HepG2 (cell line): Measurements from ENCODE around the gene ABCB8. TPM values are rescaled to one million over a fixed set of nuclear protein-coding genes. Genes with fewer than 3 reads are reported as not detected.

ENCODE experiments used
- ATAC-seq: fragments of 200-7000 bp; cut with Tn5 transposase; 3 replicates; pipeline ENCODE4 v1.9.1; 2020; ENCODE audit warnings: mild to moderate bottlenecking, moderate library complexity
- BruUV-seq: library from RNA; stranded (reverse); fragments of 400-500 nt; replicated peaks from 2 replicates; lab custom pipeline; 2021; lab: Mats Ljungman, UMichigan
- CTCF ChIA-PET: fragments of 300-600 bp; formaldehyde crosslinking; extraction: SDS; loops from one replicate; lab custom pipeline; 2021; ENCODE audit warnings: low total read pairs, inconsistent platforms, low intra/inter-chr PET ratio; lab: Yijun Ruan, JAX
- POLR2A ChIA-PET: fragments of 350-600 bp; sonication (Branson Sonifier 250); formaldehyde crosslinking; loops from one replicate; lab custom pipeline; 2020; ENCODE audit warnings: antibody characterized with exemption, inconsistent platforms; lab: Yijun Ruan, JAX
- DNase-seq: peaks from one replicate; pipeline ENCODE4 v3.0.0-alpha.2; 2015; ENCODE audit warnings: low spot score
- FAIRE-seq: peaks from 3 replicates; lab custom pipeline; 2011; peaks lifted over from hg19 to GRCh38; lab: Jason Lieb, UNC
- H2AFZ ChIP-seq: one replicate; pipeline ENCODE4 v1.6.1; 2011; ENCODE audit warnings: low read length, inconsistent platforms
- H3K27ac ChIP-seq: fragments of 300-600 bp; 3 replicates; pipeline ENCODE4 v1.8.0; 2011; ENCODE audit warnings: mixed run types, mild to moderate bottlenecking, mixed read lengths, low read length, inconsistent platforms; ENCODE audit not compliant: insufficient read depth; ENCODE audit errors: extremely low read length
- H3K27me3 ChIP-seq, 2 experiments: fragments of 200-600 bp in 1 of 2; 2 replicates in 1 of 2; 3 replicates in 1 of 2; pipeline versions ENCODE4 v1.6.0 to v1.8.0; 2011; ENCODE audit warnings: low read length in 2 of 2, mild to moderate bottlenecking in 2 of 2, moderate library complexity in 2 of 2, inconsistent platforms in 1 of 2; ENCODE audit not compliant: insufficient read depth in 2 of 2, control insufficient read depth in 1 of 2
- H3K36me3 ChIP-seq, 2 experiments: fragments of 200-600 bp in 1 of 2; replicated peaks in 1 of 2; 2 replicates in 1 of 2; 3 replicates in 1 of 2; pipeline versions ENCODE4 v1.5.1 to v1.8.0; 2011; ENCODE audit warnings: low read length in 2 of 2, inconsistent platforms in 1 of 2; ENCODE audit not compliant: insufficient read depth in 2 of 2, control insufficient read depth in 1 of 2
- H3K4me1 ChIP-seq: 2 replicates; pipeline ENCODE4 v1.5.1; 2012; ENCODE audit warnings: low read length, inconsistent platforms; ENCODE audit not compliant: insufficient read depth
- H3K4me2 ChIP-seq: 2 replicates; pipeline ENCODE4 v1.6.0; 2011; ENCODE audit warnings: low read depth, low read length, inconsistent platforms
- H3K4me3 ChIP-seq, 3 experiments: fragments of 200-600 bp in 1 of 3; sonication (generic), shearing (Covaris generic) in 1 of 3; replicated peaks in 1 of 3; 2 replicates each; pipeline ENCODE4 v1.5.1; 2011 to 2016; ENCODE audit warnings: low read length in 3 of 3, inconsistent platforms in 2 of 3, low read depth in 2 of 3, mild to moderate bottlenecking in 2 of 3, control low read depth in 1 of 3, mixed read lengths in 1 of 3; ENCODE audit not compliant: insufficient read depth in 1 of 3
- H3K79me2 ChIP-seq: one replicate; pipeline ENCODE4 v1.6.1; 2011; ENCODE audit warnings: low read length, inconsistent platforms; ENCODE audit not compliant: insufficient read depth
- H3K9ac ChIP-seq: 2 replicates; pipeline ENCODE4 v1.6.0; 2011; ENCODE audit warnings: mild to moderate bottlenecking, low read depth, low read length, inconsistent platforms; ENCODE audit not compliant: insufficient read depth
- H3K9me3 ChIP-seq: 2 replicates; pipeline ENCODE4 v1.5.1; 2012; ENCODE audit warnings: mild to moderate bottlenecking, low read length
- H4K20me1 ChIP-seq: 2 replicates; pipeline ENCODE4 v1.6.0; 2011; ENCODE audit warnings: inconsistent platforms, mild to moderate bottlenecking, low read length, moderate library complexity; ENCODE audit not compliant: insufficient read depth
- CBX5 ChIP-seq: sonication (generic); formaldehyde crosslinking; IDR thresholded peaks from 2 replicates; pipeline ENCODE4 v1.4.0; 2020; ENCODE audit warnings: missing genetic modification reagents, borderline replicate concordance
- CCAR2 ChIP-seq: fragments of 200-400 bp; formaldehyde crosslinking; optimal IDR thresholded peaks from 2 replicates; pipeline ENCODE3; 2018; ENCODE audit warnings: low read depth, mild to moderate bottlenecking, low read length, moderate library complexity
- GLI4 ChIP-seq: sonication (generic); formaldehyde crosslinking; IDR thresholded peaks from 2 replicates; pipeline ENCODE4 v1.5.1; 2020; ENCODE audit warnings: missing genetic modification reagents, mild to moderate bottlenecking, moderate library complexity, borderline replicate concordance
- MAZ ChIP-seq, 2 experiments: sonication (generic) in 1 of 2; formaldehyde crosslinking in 1 of 2; IDR thresholded peaks; 2 replicates each; pipeline versions ENCODE4 v1.5.0 to v1.6.1; 2012 to 2020; ENCODE audit warnings: low read depth in 2 of 2, mild to moderate bottlenecking in 2 of 2, borderline replicate concordance in 1 of 2, improper control_type of control experiment in 1 of 2, low read length in 1 of 2, missing genetic modification reagents in 1 of 2, moderate library complexity in 1 of 2
- NFIC ChIP-seq: IDR thresholded peaks from 2 replicates; pipeline ENCODE4 v1.6.1; 2012; ENCODE audit warnings: mild to moderate bottlenecking, low read length, inconsistent platforms
- RORA ChIP-seq: sonication (generic); formaldehyde crosslinking; IDR thresholded peaks from 2 replicates; pipeline ENCODE4 v1.5.0; 2020; ENCODE audit warnings: mild to moderate bottlenecking, missing genetic modification reagents, moderate library complexity
- YEATS4 ChIP-seq: sonication (generic); formaldehyde crosslinking; IDR thresholded peaks from 2 replicates; pipeline ENCODE4 v1.4.0; 2020; ENCODE audit warnings: missing genetic modification reagents, borderline replicate concordance
- ZKSCAN1 ChIP-seq: fragments of 150-350 bp; IDR thresholded peaks from 2 replicates; pipeline ENCODE4 v1.6.1; 2014; ENCODE audit warnings: low read length
- ZNF430 ChIP-seq: sonication (generic); formaldehyde crosslinking; IDR thresholded peaks from 2 replicates; pipeline ENCODE4 v1.9.0; 2021; ENCODE audit warnings: mild to moderate bottlenecking, missing genetic modification reagents
- WGBS: methylation state at CpG from one replicate; pipeline ENCODE4 v1.1.6; 2017; ENCODE audit warnings: low lambda C conversion rate; 5-methylcytosine and 5-hydroxymethylcytosine counted together
- in situ Hi-C: cut with HindIII; loops from 2 replicates; pipeline ENCODE4 v1.10.0; 2017; ENCODE audit warnings: low pct_unique_long_range_greater_than_20kb; ENCODE audit not compliant: extremely low pct_ligation_motif_present
- intact Hi-C: fragments of 100-400 bp; cut with micrococcal nuclease; formaldehyde crosslinking; loops from one replicate; pipeline ENCODE4 v1.10.0; 2022; ENCODE audit not compliant: unreplicated experiment
- polyA plus RNA-seq, 8 experiments: library from polyadenylated mRNA; depleted of rRNA in 3 of 8; stranded (reverse) in 7 of 8; unstranded in 1 of 8; fragments of >200 nt; fragmentation: Illumina TruSeq in 4 of 8; extraction: Trizol in 4 of 8; gene quantifications; 2 replicates each; pipeline versions ENCODE4 v1.2.1 to v1.2.3, GENCODE V29; 2011 to 2016; ENCODE audit warnings: low read depth in 4 of 8, missing spikeins in 1 of 8, mixed read lengths in 1 of 8; ENCODE audit not compliant: insufficient read depth in 1 of 8
- total RNA-seq, 5 experiments: library from RNA; depleted of rRNA; stranded (reverse); fragments of >200 nt; fragmentation: Illumina TruSeq; extraction: Trizol; gene quantifications; 2 replicates each; pipeline ENCODE4 v1.2.3, GENCODE V29; 2016; ENCODE audit warnings: low read depth in 1 of 5
- TF ChIP-seq, protein P1 (sequence below): sonication (generic); formaldehyde crosslinking; conservative IDR thresholded peaks from 2 replicates; pipeline ENCODE4 v1.5.0; 2020; ENCODE audit warnings: missing genetic modification reagents
- TF ChIP-seq, protein P2 (sequence below): sonication (generic); formaldehyde crosslinking; IDR thresholded peaks from 2 replicates; pipeline ENCODE4 v1.4.0; 2020; ENCODE audit warnings: missing genetic modification reagents; ENCODE audit errors: not compliant biosample characterization
- TF ChIP-seq, protein P3 (sequence below): sonication (generic); formaldehyde crosslinking; IDR thresholded peaks from 2 replicates; pipeline ENCODE4 v1.5.0; 2020; ENCODE audit warnings: missing genetic modification reagents

Gene ABCB8
- total and polyA plus RNA-seq, 2 of the 13 experiments (the other 11 are each of a cell fraction or from before 2014, with no cell fraction given) = 6.6 to 16.7 TPM

DNA sequence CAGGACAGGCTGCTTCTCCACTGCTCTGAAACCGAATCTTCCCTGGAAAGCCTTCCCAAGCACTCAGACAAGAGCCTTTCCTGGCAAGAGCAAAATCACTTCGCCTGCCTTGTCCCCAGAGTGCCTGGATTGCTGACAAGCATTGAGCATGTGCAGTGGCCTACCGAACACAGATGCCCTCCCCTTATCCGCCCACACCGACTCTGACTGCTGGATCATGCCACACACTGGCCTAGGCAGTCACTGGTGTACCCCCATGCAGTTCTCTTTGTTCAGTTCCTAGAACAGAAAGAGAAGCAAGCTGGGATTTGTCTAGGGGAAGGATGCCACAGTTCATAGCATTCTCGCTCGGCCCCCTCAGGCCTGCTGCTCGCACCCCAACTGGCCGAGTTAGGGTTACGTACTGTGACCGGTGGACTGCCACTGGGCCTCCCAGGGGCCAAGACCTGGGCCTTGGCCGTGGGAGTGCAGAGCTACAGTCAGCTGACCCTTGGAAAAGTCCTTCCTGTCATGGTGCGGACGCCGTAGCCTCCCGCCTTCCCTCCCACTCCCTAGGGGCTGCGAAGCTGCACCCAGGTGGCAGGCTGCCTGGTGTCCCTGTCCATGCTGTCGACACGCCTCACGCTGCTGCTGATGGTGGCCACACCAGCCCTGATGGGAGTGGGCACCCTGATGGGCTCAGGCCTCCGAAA lies 6.9 kb downstream of the ABCB8 start (continued):
- TF ChIP-seq, protein P1, sequence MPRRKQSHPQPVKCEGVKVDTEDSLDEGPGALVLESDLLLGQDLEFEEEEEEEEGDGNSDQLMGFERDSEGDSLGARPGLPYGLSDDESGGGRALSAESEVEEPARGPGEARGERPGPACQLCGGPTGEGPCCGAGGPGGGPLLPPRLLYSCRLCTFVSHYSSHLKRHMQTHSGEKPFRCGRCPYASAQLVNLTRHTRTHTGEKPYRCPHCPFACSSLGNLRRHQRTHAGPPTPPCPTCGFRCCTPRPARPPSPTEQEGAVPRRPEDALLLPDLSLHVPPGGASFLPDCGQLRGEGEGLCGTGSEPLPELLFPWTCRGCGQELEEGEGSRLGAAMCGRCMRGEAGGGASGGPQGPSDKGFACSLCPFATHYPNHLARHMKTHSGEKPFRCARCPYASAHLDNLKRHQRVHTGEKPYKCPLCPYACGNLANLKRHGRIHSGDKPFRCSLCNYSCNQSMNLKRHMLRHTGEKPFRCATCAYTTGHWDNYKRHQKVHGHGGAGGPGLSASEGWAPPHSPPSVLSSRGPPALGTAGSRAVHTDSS (CRISPR knock-in tag) = no peak
- TF ChIP-seq, protein P2, sequence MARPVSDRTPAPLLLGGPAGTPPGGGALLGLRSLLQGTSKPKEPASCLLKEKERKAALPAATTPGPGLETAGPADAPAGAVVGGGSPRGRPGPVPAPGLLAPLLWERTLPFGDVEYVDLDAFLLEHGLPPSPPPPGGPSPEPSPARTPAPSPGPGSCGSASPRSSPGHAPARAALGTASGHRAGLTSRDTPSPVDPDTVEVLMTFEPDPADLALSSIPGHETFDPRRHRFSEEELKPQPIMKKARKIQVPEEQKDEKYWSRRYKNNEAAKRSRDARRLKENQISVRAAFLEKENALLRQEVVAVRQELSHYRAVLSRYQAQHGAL (CRISPR knock-in tag) = no peak
- TF ChIP-seq ZKSCAN1 (no peak), ZNF430 (CRISPR knock-in tag) (no peak), MAZ (IDR thresholded peaks at IDR 0.05; ENCODE audit: borderline replicate concordance, low read depth, low read length) (no peak), MAZ (CRISPR knock-in tag; IDR thresholded peaks at IDR 0.05; ENCODE audit: low read depth) (no peak), CCAR2 (no peak), GLI4 (CRISPR knock-in tag) (no peak), CBX5 (CRISPR knock-in tag) (no peak), NFIC (no peak), YEATS4 (CRISPR knock-in tag) (no peak)

DNA sequence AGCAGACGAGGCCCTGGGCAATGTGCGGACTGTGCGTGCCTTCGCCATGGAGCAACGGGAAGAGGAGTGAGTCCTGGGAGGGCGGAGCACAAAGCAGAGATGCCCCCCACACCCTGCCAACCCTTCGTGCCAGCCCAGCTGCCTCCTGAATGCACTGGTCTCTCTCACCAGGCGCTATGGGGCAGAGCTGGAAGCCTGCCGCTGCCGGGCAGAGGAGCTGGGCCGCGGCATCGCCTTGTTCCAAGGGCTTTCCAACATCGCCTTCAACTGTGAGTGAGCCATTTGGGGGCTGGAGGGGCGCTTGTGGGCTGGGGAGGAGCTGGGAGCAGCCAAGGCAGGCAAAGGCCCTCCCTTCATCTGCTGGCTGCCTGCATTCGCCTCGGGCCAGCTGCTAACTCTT lies 7.7 kb downstream of the ABCB8 start:
- ChIA-PET CTCF (no interaction called here), POLR2A (no interaction called here)
- H3K9ac ChIP-seq = no peak overlapping the region
- no peaks in the 10 kb centered on the region for H3K9me3 ChIP-seq
- intact Hi-C loops = no loop called here
- no peaks in the 10 kb centered on the region for H4K20me1 ChIP-seq
- TF ChIP-seq CBX5 (CRISPR knock-in tag) (no peak), RORA (CRISPR knock-in tag) (no peak)
- TF ChIP-seq, protein P3, sequence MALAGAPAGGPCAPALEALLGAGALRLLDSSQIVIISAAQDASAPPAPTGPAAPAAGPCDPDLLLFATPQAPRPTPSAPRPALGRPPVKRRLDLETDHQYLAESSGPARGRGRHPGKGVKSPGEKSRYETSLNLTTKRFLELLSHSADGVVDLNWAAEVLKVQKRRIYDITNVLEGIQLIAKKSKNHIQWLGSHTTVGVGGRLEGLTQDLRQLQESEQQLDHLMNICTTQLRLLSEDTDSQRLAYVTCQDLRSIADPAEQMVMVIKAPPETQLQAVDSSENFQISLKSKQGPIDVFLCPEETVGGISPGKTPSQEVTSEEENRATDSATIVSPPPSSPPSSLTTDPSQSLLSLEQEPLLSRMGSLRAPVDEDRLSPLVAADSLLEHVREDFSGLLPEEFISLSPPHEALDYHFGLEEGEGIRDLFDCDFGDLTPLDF (CRISPR knock-in tag) = no peak
- H3K36me3 ChIP-seq = no peaks in the 10 kb centered on the region
- no peak overlapping the region for H3K27ac ChIP-seq
- H3K4me2 ChIP-seq = no peak overlapping the region
- H3K4me3 ChIP-seq = no peak overlapping the region
- FAIRE-seq (no peak), ATAC-seq (no peak), DNase-seq (no peak)
- in situ Hi-C loops = no loop called here
- no peaks in the 10 kb centered on the region for H3K27me3 ChIP-seq
- BruUV-seq = no TSS peak
- WGBS = 93% methylated on average over 7 of the region's 17 CpGs
- H3K79me2 ChIP-seq = no peaks in the 10 kb centered on the region
- no peak overlapping the region for H2AFZ ChIP-seq
- peaks cover 14% of the 10 kb centered on the region for H3K4me1 ChIP-seq
